SW 1271 (cell line): ENCODE data around the gene DGCR6.
"Not testable (repeated sequence)": the region's sequence is repeated elsewhere in the genome, so short reads cannot be mapped to it uniquely, and the experiment has no call there.

Source experiments
- DNase-seq, 2 experiments: peaks; one replicate each; lab custom pipeline; 2025; lab: John Stamatoyannopoulos, UW

DGCR6 gene

GRCh38 chr22:18905540-18906409 lies at the start of gene DGCR6:
Gene DGCR6 (plus strand): TSS chr22:18906320. CDS start chr22:18906375, 55 bp downstream.
- no peak for DNase-seq

GRCh38 chr22:18859314-18859713 lies 46.8 kb upstream of the DGCR6 start:
- not testable (repeated sequence) for DNase-seq

- DNase-seq, result not testable (repeated sequence)
These were observed 24.9 kb upstream of the DGCR6 start for GRCh38 chr22:18881260-18881659.

- DNase-seq, result not testable (repeated sequence)
These were observed 21.7 kb upstream of the DGCR6 start for GRCh38 chr22:18884465-18884864.

- DNase-seq, result no peak
These were observed 18.0 kb upstream of the DGCR6 start for GRCh38 chr22:18888115-18888514.

GRCh38 chr22:18890510-18891192 lies 15.5 kb upstream of the DGCR6 start:
- not testable (repeated sequence) for DNase-seq

GRCh38 chr22:18893775-18894174 lies 12.3 kb upstream of the DGCR6 start:
- not testable (repeated sequence) for DNase-seq

- DNase-seq, result not testable (repeated sequence)
These were observed 10.0 kb upstream of the DGCR6 start for GRCh38 chr22:18896037-18896657.

GRCh38 chr22:18906410-18906745 lies 258 bp downstream of the DGCR6 start:
- DNase-seq, result not testable (repeated sequence)

- DNase-seq, result no peak
These were observed 776 bp downstream of the DGCR6 start for GRCh38 chr22:18906896-18907295.

GRCh38 chr22:18909556-18909955 lies 3.4 kb downstream of the DGCR6 start:
- DNase-seq, result no peak

GRCh38 chr22:18911535-18911934 lies 5.4 kb downstream of the DGCR6 start:
- not testable (repeated sequence) for DNase-seq

GRCh38 chr22:18912264-18912946 lies 6.3 kb downstream of the DGCR6 start:
- DNase-seq, result not testable (repeated sequence)

GRCh38 chr22:18914558-18914957 lies 8.4 kb downstream of the DGCR6 start:
- not testable (repeated sequence) for DNase-seq

- DNase-seq, result not testable (repeated sequence)
These were observed 9.4 kb downstream of the DGCR6 start for GRCh38 chr22:18915550-18915949.

GRCh38 chr22:18917818-18918217 lies 11.7 kb downstream of the DGCR6 start:
- DNase-seq, result not testable (repeated sequence)

- DNase-seq, result not testable (repeated sequence)
These were observed 14.3 kb downstream of the DGCR6 start for GRCh38 chr22:18920257-18920902.

GRCh38 chr22:18925368-18926064 lies 19.4 kb downstream of the DGCR6 start:
- DNase-seq, result no peak

GRCh38 chr22:18927020-18927419 lies 20.9 kb downstream of the DGCR6 start:
- no peak for DNase-seq

GRCh38 chr22:18927573-18927972 lies 21.5 kb downstream of the DGCR6 start:
- no peak for DNase-seq

GRCh38 chr22:18929459-18929858 lies 23.3 kb downstream of the DGCR6 start:
- no peak for DNase-seq
